SK-N-SH (cell line): ENCODE data around the gene FECH. TPM values are rescaled to one million over a fixed set of nuclear protein-coding genes. Genes with fewer than 3 reads are reported as not detected.

ENCODE experiments used
- CTCF ChIA-PET: fragments of 300-600, 350-600 bp; formaldehyde crosslinking; extraction: SDS; loops from one replicate; lab custom pipeline; 2021; lab: Yijun Ruan, JAX
- POLR2A ChIA-PET: fragments of 350-600 bp; sonication (Branson Sonifier 250); formaldehyde crosslinking; extraction: SDS; loops from one replicate; lab custom pipeline; 2020; ENCODE audit warnings: antibody characterized with exemption, inconsistent platforms; lab: Yijun Ruan, JAX
- DNase-seq: peaks from one replicate; pipeline ENCODE4 v3.0.0; 2012
- H2AFZ ChIP-seq: fragments of 200-600 bp; sonication (generic); 2 replicates; pipeline ENCODE4 v1.8.1; 2016; ENCODE audit warnings: antibody characterized with exemption, mild to moderate bottlenecking, low read depth
- H3F3A ChIP-seq: fragments of 200-600 bp; sonication (generic); replicated peaks from 2 replicates; pipeline ENCODE3; 2016; ENCODE audit warnings: antibody characterized with exemption, mild to moderate bottlenecking; ENCODE audit not compliant: insufficient read depth
- H3K27ac ChIP-seq, 2 experiments: fragments of 200-500 bp in 1 of 2; fragments of 200-600 bp in 1 of 2; sonication (Bioruptor generic) in 1 of 2; sonication (generic), shearing (Covaris generic) in 1 of 2; 2 replicates each; pipeline versions ENCODE4 v1.5.1 to v1.6.1; 2014 to 2016; ENCODE audit warnings: low read depth in 2 of 2, inconsistent platforms in 1 of 2, low read length in 1 of 2, mild to moderate bottlenecking in 1 of 2, mixed read lengths in 1 of 2
- H3K27me3 ChIP-seq: fragments of 200-600 bp; sonication (generic), shearing (Covaris generic); 2 replicates; pipeline ENCODE4 v1.6.1; 2016; ENCODE audit warnings: mixed run types; ENCODE audit not compliant: insufficient read depth
- H3K36me3 ChIP-seq, 2 experiments: fragments of 200-500 bp in 1 of 2; fragments of 200-600 bp in 1 of 2; sonication (Bioruptor generic) in 1 of 2; sonication (generic) in 1 of 2; replicated peaks in 1 of 2; 2 replicates each; pipeline versions ENCODE3 to v1.5.1; 2014 to 2016; ENCODE audit warnings: low read length in 1 of 2, mild to moderate bottlenecking in 1 of 2; ENCODE audit not compliant: insufficient read depth in 2 of 2, control insufficient read depth in 1 of 2
- H3K4me1 ChIP-seq, 2 experiments: fragments of 200-500 bp in 1 of 2; fragments of 200-600 bp in 1 of 2; sonication (Bioruptor generic) in 1 of 2; sonication (generic), shearing (Covaris generic) in 1 of 2; 2 replicates each; pipeline versions ENCODE4 v1.5.1 to v1.6.1; 2014 to 2016; ENCODE audit warnings: low read depth in 1 of 2, low read length in 1 of 2, mixed run types in 1 of 2; ENCODE audit not compliant: insufficient read depth in 2 of 2, control insufficient read depth in 1 of 2
- H3K4me2 ChIP-seq: fragments of 200-600 bp; sonication (generic), shearing (Covaris generic); 2 replicates; pipeline ENCODE4 v1.6.1; 2017; ENCODE audit warnings: mixed run types
- H3K4me3 ChIP-seq, 2 experiments: fragments of 200-500 bp in 1 of 2; fragments of 200-600 bp in 1 of 2; sonication (Bioruptor generic) in 1 of 2; sonication (generic), shearing (Covaris generic) in 1 of 2; 2 replicates each; pipeline versions ENCODE4 v1.5.1 to v1.8.1; 2014 to 2016; ENCODE audit warnings: low read depth in 2 of 2, inconsistent platforms in 1 of 2, low read length in 1 of 2, mild to moderate bottlenecking in 1 of 2, mixed read lengths in 1 of 2, moderate library complexity in 1 of 2
- H3K79me2 ChIP-seq: fragments of 200-600 bp; sonication (generic); 2 replicates; pipeline ENCODE4 v1.8.1; 2017; ENCODE audit warnings: mild to moderate bottlenecking; ENCODE audit not compliant: insufficient read depth
- H3K9ac ChIP-seq: fragments of 200-600 bp; sonication (generic); 2 replicates; pipeline ENCODE4 v1.6.1; 2017; ENCODE audit warnings: mixed run types
- H3K9me2 ChIP-seq: fragments of 200-600 bp; sonication (generic); 2 replicates; pipeline ENCODE4 v1.6.1; 2017; ENCODE audit warnings: mixed run types
- H3K9me3 ChIP-seq: fragments of 200-600 bp; sonication (generic); 2 replicates; pipeline ENCODE4 v1.6.1; 2017; ENCODE audit warnings: mixed run types, mild to moderate bottlenecking, moderate library complexity
- H4K20me1 ChIP-seq: fragments of 200-600 bp; sonication (generic); 2 replicates; pipeline ENCODE4 v1.6.1; 2017; ENCODE audit warnings: mild to moderate bottlenecking, mixed run types; ENCODE audit not compliant: insufficient read depth
- CTCF ChIP-seq: fragments of 200-600 bp; sonication (generic); IDR thresholded peaks from 2 replicates; pipeline ENCODE4 v1.6.1; 2017; ENCODE audit warnings: antibody characterized with exemption, mild to moderate bottlenecking, moderate library complexity
- EP300 ChIP-seq, 2 experiments: IDR thresholded peaks; 2 replicates each; pipeline versions ENCODE4 v1.4.0 to v1.6.1; 2012; ENCODE audit warnings: borderline replicate concordance in 1 of 2, low read depth in 1 of 2, low read length in 1 of 2
- FOSL2 ChIP-seq: IDR thresholded peaks from 2 replicates; pipeline ENCODE4 v1.4.0; 2012; ENCODE audit warnings: low read depth, mild to moderate bottlenecking, moderate library complexity, borderline replicate concordance
- GATA2 ChIP-seq: sonication (generic); formaldehyde crosslinking; IDR thresholded peaks from 2 replicates; pipeline ENCODE4 v1.5.0; 2020; ENCODE audit warnings: mild to moderate bottlenecking, missing genetic modification reagents
- JUND ChIP-seq: IDR thresholded peaks from 2 replicates; pipeline ENCODE4 v1.4.0; 2012
- NFIC ChIP-seq: IDR thresholded peaks from 2 replicates; pipeline ENCODE4 v1.4.0; 2012; ENCODE audit warnings: borderline replicate concordance
- NRF1 ChIP-seq: IDR thresholded peaks from 2 replicates; pipeline ENCODE4 v1.6.1; 2012; ENCODE audit warnings: low read depth, mild to moderate bottlenecking, low read length
- POLR2AphosphoS5 ChIP-seq: IDR thresholded peaks from 2 replicates; pipeline ENCODE4 v1.6.1; 2012; ENCODE audit warnings: low read depth, low read length
- RAD21 ChIP-seq: IDR thresholded peaks from 2 replicates; pipeline ENCODE4 v1.6.1; 2012; ENCODE audit warnings: mild to moderate bottlenecking, low read length
- RFX5 ChIP-seq: IDR thresholded peaks from 2 replicates; pipeline ENCODE4 v1.6.1; 2012; ENCODE audit warnings: mild to moderate bottlenecking, improper control_type of control experiment, low read length
- RXRA ChIP-seq: IDR thresholded peaks from 2 replicates; pipeline ENCODE4 v1.4.0; 2012; ENCODE audit warnings: low read depth, mild to moderate bottlenecking, borderline replicate concordance
- SIN3A ChIP-seq: IDR thresholded peaks from 2 replicates; pipeline ENCODE4 v1.6.1; 2012; ENCODE audit warnings: low read depth, mild to moderate bottlenecking, low read length, moderate library complexity, borderline replicate concordance
- TCF12 ChIP-seq: IDR thresholded peaks from 2 replicates; pipeline ENCODE4 v1.4.0; 2012
- USF1 ChIP-seq: IDR thresholded peaks from 2 replicates; pipeline ENCODE4 v1.4.0; 2012; ENCODE audit warnings: low read depth, borderline replicate concordance
- YY1 ChIP-seq: IDR thresholded peaks from 2 replicates; pipeline ENCODE4 v1.4.0; 2012; ENCODE audit warnings: low read depth, mild to moderate bottlenecking
- WGBS: methylation state at CpG from one replicate; pipeline ENCODE4 v1.1.6; 2017; ENCODE audit warnings: low lambda C conversion rate; 5-methylcytosine and 5-hydroxymethylcytosine counted together
- polyA plus RNA-seq, 3 experiments: library from polyadenylated mRNA; depleted of rRNA; stranded (reverse); fragments of >200 nt; gene quantifications; 2 replicates each; pipeline ENCODE4 v1.2.3, GENCODE V29; 2012
- TF ChIP-seq, protein P1 (sequence below): IDR thresholded peaks from 2 replicates; pipeline ENCODE4 v1.6.1; 2012; ENCODE audit warnings: mild to moderate bottlenecking, low read depth, low read length, moderate library complexity
- TF ChIP-seq, protein P2 (sequence below): IDR thresholded peaks from 2 replicates; pipeline ENCODE4 v1.4.0; 2012; ENCODE audit warnings: low read depth, borderline replicate concordance
- TF ChIP-seq, protein P3 (sequence below): fragments of 150-350 bp; IDR thresholded peaks from 2 replicates; pipeline ENCODE4 v1.6.1; 2017; ENCODE audit warnings: antibody characterized with exemption, low read length, low read depth, borderline replicate concordance

Gene FECH
- polyA plus RNA-seq, 1 of the 3 experiments (the other 2 are of a cell fraction): 44.4 TPM

- DNase-seq: no peak
- Histone ChIP-seq H3K4me3 (no peak overlapping the region), H3K27me3 (no peaks in the 10 kb centered on the region), H3K9me2 (no peaks in the 10 kb centered on the region), H4K20me1 (no peaks in the 10 kb centered on the region), H3K9ac (no peak overlapping the region), H3K4me1 (no peaks in the 10 kb centered on the region), H3K27ac (no peak overlapping the region), H3K79me2 (no peaks in the 10 kb centered on the region), H3K9me3 (no peaks in the 10 kb centered on the region), H3K4me2 (no peak overlapping the region), H2AFZ (no peak overlapping the region)
- ChIA-PET CTCF (interaction anchor here (1.3 kb wide), 1 partner anchor 13 kb away, joined by 4 read pairs; no protein-coding TSS in a partner anchor), POLR2A (no interaction called here)
- 42% methylated on average over 7 of the region's 7 CpGs for WGBS
- TF ChIP-seq TCF12 (no peak), EP300 (IDR thresholded peaks at IDR 0.05; ENCODE audit: borderline replicate concordance in 1 of 2, low read depth in 1 of 2, low read length in 1 of 2) (no peak), FOSL2 (no peak)
- TF ChIP-seq, protein P1, sequence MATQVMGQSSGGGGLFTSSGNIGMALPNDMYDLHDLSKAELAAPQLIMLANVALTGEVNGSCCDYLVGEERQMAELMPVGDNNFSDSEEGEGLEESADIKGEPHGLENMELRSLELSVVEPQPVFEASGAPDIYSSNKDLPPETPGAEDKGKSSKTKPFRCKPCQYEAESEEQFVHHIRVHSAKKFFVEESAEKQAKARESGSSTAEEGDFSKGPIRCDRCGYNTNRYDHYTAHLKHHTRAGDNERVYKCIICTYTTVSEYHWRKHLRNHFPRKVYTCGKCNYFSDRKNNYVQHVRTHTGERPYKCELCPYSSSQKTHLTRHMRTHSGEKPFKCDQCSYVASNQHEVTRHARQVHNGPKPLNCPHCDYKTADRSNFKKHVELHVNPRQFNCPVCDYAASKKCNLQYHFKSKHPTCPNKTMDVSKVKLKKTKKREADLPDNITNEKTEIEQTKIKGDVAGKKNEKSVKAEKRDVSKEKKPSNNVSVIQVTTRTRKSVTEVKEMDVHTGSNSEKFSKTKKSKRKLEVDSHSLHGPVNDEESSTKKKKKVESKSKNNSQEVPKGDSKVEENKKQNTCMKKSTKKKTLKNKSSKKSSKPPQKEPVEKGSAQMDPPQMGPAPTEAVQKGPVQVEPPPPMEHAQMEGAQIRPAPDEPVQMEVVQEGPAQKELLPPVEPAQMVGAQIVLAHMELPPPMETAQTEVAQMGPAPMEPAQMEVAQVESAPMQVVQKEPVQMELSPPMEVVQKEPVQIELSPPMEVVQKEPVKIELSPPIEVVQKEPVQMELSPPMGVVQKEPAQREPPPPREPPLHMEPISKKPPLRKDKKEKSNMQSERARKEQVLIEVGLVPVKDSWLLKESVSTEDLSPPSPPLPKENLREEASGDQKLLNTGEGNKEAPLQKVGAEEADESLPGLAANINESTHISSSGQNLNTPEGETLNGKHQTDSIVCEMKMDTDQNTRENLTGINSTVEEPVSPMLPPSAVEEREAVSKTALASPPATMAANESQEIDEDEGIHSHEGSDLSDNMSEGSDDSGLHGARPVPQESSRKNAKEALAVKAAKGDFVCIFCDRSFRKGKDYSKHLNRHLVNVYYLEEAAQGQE: no peak
- TF ChIP-seq, all 33 proteins: peak for 0
- Histone ChIP-seq H3K36me3 (no peaks in the 10 kb centered on the region), H3F3A (no peaks in the 10 kb centered on the region)
Observed at GRCh38 chr18:57519668-57520424, 66.7 kb downstream of the FECH start.

GRCh38 chr18:57518533-57518932, 68.0 kb downstream of the FECH start:
- no peaks in the 10 kb centered on the region for H3F3A ChIP-seq
- POLR2A ChIA-PET: no interaction called here
- H3K4me2 ChIP-seq: no peak overlapping the region
- no peak for DNase-seq
- no peak overlapping the region for H3K9ac ChIP-seq
- no peaks in the 10 kb centered on the region for H3K36me3 ChIP-seq
- no peak overlapping the region for H2AFZ ChIP-seq
- H3K9me2 ChIP-seq: no peaks in the 10 kb centered on the region
- CTCF ChIA-PET: no interaction called here
- no peaks in the 10 kb centered on the region for H4K20me1 ChIP-seq
- H3K9me3 ChIP-seq: no peaks in the 10 kb centered on the region
- no peaks in the 10 kb centered on the region for H3K27me3 ChIP-seq
- no peaks in the 10 kb centered on the region for H3K79me2 ChIP-seq
- H3K4me3 ChIP-seq: no peak overlapping the region
- 60% methylated on average over 10 of the region's 10 CpGs for WGBS
- no peaks in the 10 kb centered on the region for H3K4me1 ChIP-seq
- H3K27ac ChIP-seq: no peak overlapping the region
- TF ChIP-seq CTCF: no peak
- TF ChIP-seq, protein P2, sequence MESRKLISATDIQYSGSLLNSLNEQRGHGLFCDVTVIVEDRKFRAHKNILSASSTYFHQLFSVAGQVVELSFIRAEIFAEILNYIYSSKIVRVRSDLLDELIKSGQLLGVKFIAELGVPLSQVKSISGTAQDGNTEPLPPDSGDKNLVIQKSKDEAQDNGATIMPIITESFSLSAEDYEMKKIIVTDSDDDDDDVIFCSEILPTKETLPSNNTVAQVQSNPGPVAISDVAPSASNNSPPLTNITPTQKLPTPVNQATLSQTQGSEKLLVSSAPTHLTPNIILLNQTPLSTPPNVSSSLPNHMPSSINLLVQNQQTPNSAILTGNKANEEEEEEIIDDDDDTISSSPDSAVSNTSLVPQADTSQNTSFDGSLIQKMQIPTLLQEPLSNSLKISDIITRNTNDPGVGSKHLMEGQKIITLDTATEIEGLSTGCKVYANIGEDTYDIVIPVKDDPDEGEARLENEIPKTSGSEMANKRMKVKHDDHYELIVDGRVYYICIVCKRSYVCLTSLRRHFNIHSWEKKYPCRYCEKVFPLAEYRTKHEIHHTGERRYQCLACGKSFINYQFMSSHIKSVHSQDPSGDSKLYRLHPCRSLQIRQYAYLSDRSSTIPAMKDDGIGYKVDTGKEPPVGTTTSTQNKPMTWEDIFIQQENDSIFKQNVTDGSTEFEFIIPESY: no peak
- TF ChIP-seq NRF1: no peak
- no peak for TF ChIP-seq POLR2AphosphoS5
- TF ChIP-seq, protein P3, sequence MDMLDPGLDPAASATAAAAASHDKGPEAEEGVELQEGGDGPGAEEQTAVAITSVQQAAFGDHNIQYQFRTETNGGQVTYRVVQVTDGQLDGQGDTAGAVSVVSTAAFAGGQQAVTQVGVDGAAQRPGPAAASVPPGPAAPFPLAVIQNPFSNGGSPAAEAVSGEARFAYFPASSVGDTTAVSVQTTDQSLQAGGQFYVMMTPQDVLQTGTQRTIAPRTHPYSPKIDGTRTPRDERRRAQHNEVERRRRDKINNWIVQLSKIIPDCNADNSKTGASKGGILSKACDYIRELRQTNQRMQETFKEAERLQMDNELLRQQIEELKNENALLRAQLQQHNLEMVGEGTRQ: no peak
- TF ChIP-seq RXRA: no peak
- TF ChIP-seq RAD21: no peak
- TF ChIP-seq SIN3A: no peak
- no peak for TF ChIP-seq USF1
- no peak for TF ChIP-seq RFX5
- TF ChIP-seq NFIC: no peak
- no peak for TF ChIP-seq FOSL2
- TF ChIP-seq JUND: no peak
- TF ChIP-seq GATA2 (CRISPR knock-in tag): no peak
- TF ChIP-seq YY1: no peak
